HepG2 (cell line): ENCODE measurements around the gene DHX8. TPM values are rescaled to one million over a fixed set of nuclear protein-coding genes. Genes with fewer than 3 reads are reported as not detected.
A peak's percentile ranks its signal among the peaks of the same experiment; 100 is the strongest.

Experiments
- ATF7-NPFF ChIP-seq: sonication (generic); formaldehyde crosslinking; IDR thresholded peaks from 2 replicates; pipeline ENCODE4 v1.8.1; 2023; ENCODE audit warnings: mild to moderate bottlenecking, low read depth, missing genetic modification reagents, moderate library complexity
- ETV6 ChIP-seq: sonication (generic); formaldehyde crosslinking; conservative IDR thresholded peaks from 2 replicates; pipeline ENCODE4 v1.4.0; 2020; ENCODE audit warnings: missing genetic modification reagents
- KDM1A ChIP-seq: IDR thresholded peaks from 2 replicates; pipeline ENCODE4 v1.6.1; 2016; ENCODE audit warnings: missing compliant biosample characterization
- KMT2B ChIP-seq: IDR thresholded peaks from 2 replicates; pipeline ENCODE4 v1.6.1; 2016; ENCODE audit warnings: missing genetic modification reagents, missing compliant biosample characterization
- MTF2 ChIP-seq: sonication (generic); formaldehyde crosslinking; IDR thresholded peaks from 2 replicates; pipeline ENCODE4 v1.5.0; 2020; ENCODE audit warnings: missing genetic modification reagents, borderline replicate concordance
- MZF1 ChIP-seq: sonication (generic); formaldehyde crosslinking; IDR thresholded peaks from 2 replicates; pipeline ENCODE4 v1.8.1; 2023; ENCODE audit warnings: mild to moderate bottlenecking, missing genetic modification reagents, borderline replicate concordance
- NCOA2 ChIP-seq: sonication (generic); formaldehyde crosslinking; IDR thresholded peaks from 2 replicates; pipeline ENCODE4 v1.8.0; 2022; ENCODE audit warnings: inconsistent platforms
- NCOA5 ChIP-seq: sonication (generic); formaldehyde crosslinking; IDR thresholded peaks from 2 replicates; pipeline ENCODE4 v1.4.0; 2020; ENCODE audit warnings: missing genetic modification reagents
- RARG ChIP-seq: sonication (generic); formaldehyde crosslinking; IDR thresholded peaks from 2 replicates; pipeline ENCODE4 v1.4.0; 2020; ENCODE audit warnings: low read depth, mild to moderate bottlenecking, missing genetic modification reagents
- RFXAP ChIP-seq: sonication (generic); formaldehyde crosslinking; IDR thresholded peaks from 2 replicates; pipeline ENCODE4 v1.4.0; 2020; ENCODE audit warnings: missing genetic modification reagents, borderline replicate concordance
- TAF1 ChIP-seq: sonication (generic); formaldehyde crosslinking; IDR thresholded peaks from 2 replicates; pipeline ENCODE4 v1.4.0; 2020; ENCODE audit warnings: missing genetic modification reagents
- TOE1 ChIP-seq: sonication (generic); formaldehyde crosslinking; IDR thresholded peaks from 2 replicates; pipeline ENCODE4 v1.4.0; 2020; ENCODE audit warnings: mild to moderate bottlenecking, missing genetic modification reagents
- ZNF256 ChIP-seq: sonication (generic); formaldehyde crosslinking; conservative IDR thresholded peaks from 2 replicates; pipeline ENCODE4 v1.4.0; 2020; ENCODE audit warnings: missing genetic modification reagents
- ZNF431 ChIP-seq: sonication (generic); formaldehyde crosslinking; IDR thresholded peaks from 2 replicates; pipeline ENCODE4 v1.9.0; 2022; ENCODE audit warnings: missing genetic modification reagents, low read depth, mild to moderate bottlenecking, borderline replicate concordance
- ZNF468 ChIP-seq: sonication (generic); formaldehyde crosslinking; IDR thresholded peaks from 2 replicates; pipeline ENCODE4 v1.8.0; 2022; ENCODE audit warnings: mild to moderate bottlenecking, moderate library complexity, missing genetic modification reagents
- polyA plus RNA-seq, 8 experiments: library from polyadenylated mRNA; depleted of rRNA in 3 of 8; stranded (reverse) in 7 of 8; unstranded in 1 of 8; fragments of >200 nt; fragmentation: Illumina TruSeq in 4 of 8; extraction: Trizol in 4 of 8; gene quantifications; 2 replicates each; pipeline versions ENCODE4 v1.2.1 to v1.2.3, GENCODE V29; 2011 to 2016; ENCODE audit warnings: low read depth in 4 of 8, missing spikeins in 1 of 8, mixed read lengths in 1 of 8; ENCODE audit not compliant: insufficient read depth in 1 of 8
- total RNA-seq, 5 experiments: library from RNA; depleted of rRNA; stranded (reverse); fragments of >200 nt; fragmentation: Illumina TruSeq; extraction: Trizol; gene quantifications; 2 replicates each; pipeline ENCODE4 v1.2.3, GENCODE V29; 2016; ENCODE audit warnings: low read depth in 1 of 5
- TF ChIP-seq, protein P1 (sequence below): sonication (generic); formaldehyde crosslinking; conservative IDR thresholded peaks from 2 replicates; pipeline ENCODE4 v1.4.0; 2020; ENCODE audit warnings: missing genetic modification reagents
- TF ChIP-seq, protein P2 (sequence below): sonication (generic); formaldehyde crosslinking; IDR thresholded peaks from 2 replicates; pipeline ENCODE4 v1.8.0; 2023; ENCODE audit warnings: mild to moderate bottlenecking, missing genetic modification reagents
- TF ChIP-seq, protein P3 (sequence below): sonication (generic); formaldehyde crosslinking; IDR thresholded peaks from 2 replicates; pipeline ENCODE4 v1.9.0; 2021; ENCODE audit warnings: missing genetic modification reagents, mild to moderate bottlenecking, borderline replicate concordance
- TF ChIP-seq, protein P4 (sequence below): sonication (generic); formaldehyde crosslinking; IDR thresholded peaks from 2 replicates; pipeline ENCODE4 v1.4.0; 2020; ENCODE audit warnings: missing genetic modification reagents

DHX8 gene
- total and polyA plus RNA-seq, 2 of the 13 experiments (the other 11 are each of a cell fraction or from before 2014, with no cell fraction given), result 24.8 to 48.9 TPM

DNA sequence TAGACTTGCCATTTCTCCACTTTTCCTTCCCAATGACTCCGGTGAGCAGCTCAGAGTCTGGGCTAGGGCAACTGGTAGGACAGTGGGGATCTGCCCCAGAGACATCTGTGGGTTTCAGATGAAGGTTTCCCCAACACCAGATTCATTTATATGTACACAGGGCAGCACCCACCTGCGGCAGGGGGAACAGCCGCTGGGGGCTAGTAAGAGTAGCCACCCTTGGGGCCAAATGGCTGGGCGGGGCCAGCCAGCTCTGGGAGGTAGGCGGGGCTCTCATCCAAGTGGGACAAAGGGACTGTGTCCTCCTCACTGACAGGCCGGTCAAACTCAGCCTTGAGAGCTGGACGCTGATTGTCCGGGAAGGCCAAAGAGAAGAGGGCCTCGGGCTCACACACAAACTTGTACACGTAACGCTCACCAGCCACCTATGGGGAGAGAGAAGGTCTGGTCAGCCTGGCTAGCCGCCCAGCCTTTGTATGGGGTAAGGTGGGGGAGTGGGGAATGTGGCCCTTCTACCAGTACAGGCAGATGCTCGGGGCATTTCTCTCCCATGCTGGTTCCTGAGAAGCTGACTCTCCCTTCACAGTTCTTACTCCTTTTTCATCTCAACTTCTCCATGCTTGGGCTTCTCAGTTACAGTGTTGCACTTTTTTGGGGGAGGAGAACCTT lies 44.7 kb downstream of the DHX8 start (continued):
- TF ChIP-seq, protein P1, sequence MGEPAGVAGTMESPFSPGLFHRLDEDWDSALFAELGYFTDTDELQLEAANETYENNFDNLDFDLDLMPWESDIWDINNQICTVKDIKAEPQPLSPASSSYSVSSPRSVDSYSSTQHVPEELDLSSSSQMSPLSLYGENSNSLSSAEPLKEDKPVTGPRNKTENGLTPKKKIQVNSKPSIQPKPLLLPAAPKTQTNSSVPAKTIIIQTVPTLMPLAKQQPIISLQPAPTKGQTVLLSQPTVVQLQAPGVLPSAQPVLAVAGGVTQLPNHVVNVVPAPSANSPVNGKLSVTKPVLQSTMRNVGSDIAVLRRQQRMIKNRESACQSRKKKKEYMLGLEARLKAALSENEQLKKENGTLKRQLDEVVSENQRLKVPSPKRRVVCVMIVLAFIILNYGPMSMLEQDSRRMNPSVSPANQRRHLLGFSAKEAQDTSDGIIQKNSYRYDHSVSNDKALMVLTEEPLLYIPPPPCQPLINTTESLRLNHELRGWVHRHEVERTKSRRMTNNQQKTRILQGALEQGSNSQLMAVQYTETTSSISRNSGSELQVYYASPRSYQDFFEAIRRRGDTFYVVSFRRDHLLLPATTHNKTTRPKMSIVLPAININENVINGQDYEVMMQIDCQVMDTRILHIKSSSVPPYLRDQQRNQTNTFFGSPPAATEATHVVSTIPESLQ, result no peak
- TF ChIP-seq MTF2 (no peak), MZF1 (CRISPR knock-in tag) (no peak), ETV6 (CRISPR knock-in tag) (no peak), ATF7-NPFF (0 out of 2 replicates have a peak, but pooled peaks have one; percentile 19), TOE1 (CRISPR knock-in tag) (no peak), ZNF468 (CRISPR knock-in tag) (no peak), NCOA5 (CRISPR knock-in tag) (no peak), KMT2B (CRISPR knock-in tag) (no peak), RARG (CRISPR knock-in tag) (no peak), ZNF431 (CRISPR knock-in tag) (no peak; the same call in 1 of the 2 replicates), ZNF256 (CRISPR knock-in tag) (no peak), NCOA2 (peak; percentile 62; the same call in 1 of the 2 replicates), RFXAP (CRISPR knock-in tag) (peak; percentile 74; the same call in 1 of the 2 replicates), KDM1A (CRISPR knock-in tag) (no peak), TAF1 (CRISPR knock-in tag) (peak; percentile 59; the same call in 1 of the 2 replicates)
- TF ChIP-seq, protein P2, sequence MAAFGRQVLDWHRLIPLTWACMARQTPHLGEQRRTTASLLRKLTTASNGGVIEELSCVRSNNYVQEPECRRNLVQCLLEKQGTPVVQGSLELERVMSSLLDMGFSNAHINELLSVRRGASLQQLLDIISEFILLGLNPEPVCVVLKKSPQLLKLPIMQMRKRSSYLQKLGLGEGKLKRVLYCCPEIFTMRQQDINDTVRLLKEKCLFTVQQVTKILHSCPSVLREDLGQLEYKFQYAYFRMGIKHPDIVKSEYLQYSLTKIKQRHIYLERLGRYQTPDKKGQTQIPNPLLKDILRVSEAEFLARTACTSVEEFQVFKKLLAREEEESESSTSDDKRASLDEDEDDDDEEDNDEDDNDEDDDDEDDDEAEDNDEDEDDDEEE (CRISPR knock-in tag), result no peak; the same call in 1 of the 2 replicates
- TF ChIP-seq, protein P3, sequence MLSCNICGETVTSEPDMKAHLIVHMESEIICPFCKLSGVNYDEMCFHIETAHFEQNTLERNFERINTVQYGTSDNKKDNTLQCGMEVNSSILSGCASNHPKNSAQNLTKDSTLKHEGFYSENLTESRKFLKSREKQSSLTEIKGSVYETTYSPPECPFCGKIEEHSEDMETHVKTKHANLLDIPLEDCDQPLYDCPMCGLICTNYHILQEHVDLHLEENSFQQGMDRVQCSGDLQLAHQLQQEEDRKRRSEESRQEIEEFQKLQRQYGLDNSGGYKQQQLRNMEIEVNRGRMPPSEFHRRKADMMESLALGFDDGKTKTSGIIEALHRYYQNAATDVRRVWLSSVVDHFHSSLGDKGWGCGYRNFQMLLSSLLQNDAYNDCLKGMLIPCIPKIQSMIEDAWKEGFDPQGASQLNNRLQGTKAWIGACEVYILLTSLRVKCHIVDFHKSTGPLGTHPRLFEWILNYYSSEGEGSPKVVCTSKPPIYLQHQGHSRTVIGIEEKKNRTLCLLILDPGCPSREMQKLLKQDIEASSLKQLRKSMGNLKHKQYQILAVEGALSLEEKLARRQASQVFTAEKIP (CRISPR knock-in tag), result no peak
- TF ChIP-seq, protein P4, sequence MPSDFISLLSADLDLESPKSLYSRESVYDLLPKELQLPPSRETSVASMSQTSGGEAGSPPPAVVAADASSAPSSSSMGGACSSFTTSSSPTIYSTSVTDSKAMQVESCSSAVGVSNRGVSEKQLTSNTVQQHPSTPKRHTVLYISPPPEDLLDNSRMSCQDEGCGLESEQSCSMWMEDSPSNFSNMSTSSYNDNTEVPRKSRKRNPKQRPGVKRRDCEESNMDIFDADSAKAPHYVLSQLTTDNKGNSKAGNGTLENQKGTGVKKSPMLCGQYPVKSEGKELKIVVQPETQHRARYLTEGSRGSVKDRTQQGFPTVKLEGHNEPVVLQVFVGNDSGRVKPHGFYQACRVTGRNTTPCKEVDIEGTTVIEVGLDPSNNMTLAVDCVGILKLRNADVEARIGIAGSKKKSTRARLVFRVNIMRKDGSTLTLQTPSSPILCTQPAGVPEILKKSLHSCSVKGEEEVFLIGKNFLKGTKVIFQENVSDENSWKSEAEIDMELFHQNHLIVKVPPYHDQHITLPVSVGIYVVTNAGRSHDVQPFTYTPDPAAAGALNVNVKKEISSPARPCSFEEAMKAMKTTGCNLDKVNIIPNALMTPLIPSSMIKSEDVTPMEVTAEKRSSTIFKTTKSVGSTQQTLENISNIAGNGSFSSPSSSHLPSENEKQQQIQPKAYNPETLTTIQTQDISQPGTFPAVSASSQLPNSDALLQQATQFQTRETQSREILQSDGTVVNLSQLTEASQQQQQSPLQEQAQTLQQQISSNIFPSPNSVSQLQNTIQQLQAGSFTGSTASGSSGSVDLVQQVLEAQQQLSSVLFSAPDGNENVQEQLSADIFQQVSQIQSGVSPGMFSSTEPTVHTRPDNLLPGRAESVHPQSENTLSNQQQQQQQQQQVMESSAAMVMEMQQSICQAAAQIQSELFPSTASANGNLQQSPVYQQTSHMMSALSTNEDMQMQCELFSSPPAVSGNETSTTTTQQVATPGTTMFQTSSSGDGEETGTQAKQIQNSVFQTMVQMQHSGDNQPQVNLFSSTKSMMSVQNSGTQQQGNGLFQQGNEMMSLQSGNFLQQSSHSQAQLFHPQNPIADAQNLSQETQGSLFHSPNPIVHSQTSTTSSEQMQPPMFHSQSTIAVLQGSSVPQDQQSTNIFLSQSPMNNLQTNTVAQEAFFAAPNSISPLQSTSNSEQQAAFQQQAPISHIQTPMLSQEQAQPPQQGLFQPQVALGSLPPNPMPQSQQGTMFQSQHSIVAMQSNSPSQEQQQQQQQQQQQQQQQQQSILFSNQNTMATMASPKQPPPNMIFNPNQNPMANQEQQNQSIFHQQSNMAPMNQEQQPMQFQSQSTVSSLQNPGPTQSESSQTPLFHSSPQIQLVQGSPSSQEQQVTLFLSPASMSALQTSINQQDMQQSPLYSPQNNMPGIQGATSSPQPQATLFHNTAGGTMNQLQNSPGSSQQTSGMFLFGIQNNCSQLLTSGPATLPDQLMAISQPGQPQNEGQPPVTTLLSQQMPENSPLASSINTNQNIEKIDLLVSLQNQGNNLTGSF (CRISPR knock-in tag), result no peak
